HG03354 (cell line): ENCODE data around the gene COX18.

Experiments used
- ATAC-seq: cut with Tn5 transposase; IDR thresholded peaks from one replicate; pipeline ENCODE4 v1.9.1; 2021; ENCODE audit warnings: mild to moderate bottlenecking; ENCODE audit not compliant: unreplicated experiment, poor library complexity, severe bottlenecking

The COX18 gene

GRCh38 chr4:73055241-73055897, 14.1 kb downstream of the COX18 start:
- ATAC-seq: peak; percentile 78

- ATAC-seq: no peak
These were observed 15.5 kb downstream of the COX18 start for GRCh38 chr4:73053974-73054480.

GRCh38 chr4:73053076-73053475, 16.4 kb downstream of the COX18 start:
- ATAC-seq: no peak

GRCh38 chr4:73051625-73052024, 17.9 kb downstream of the COX18 start:
- no peak for ATAC-seq

- no peak for ATAC-seq
These were observed 23.6 kb downstream of the COX18 start for GRCh38 chr4:73045879-73046278.

GRCh38 chr4:73037057-73037456, 32.5 kb downstream of the COX18 start:
- no peak for ATAC-seq

- peak; percentile 53 for ATAC-seq
These were observed 33.4 kb downstream of the COX18 start for GRCh38 chr4:73036123-73036522.

GRCh38 chr4:73034896-73035295, 34.6 kb downstream of the COX18 start:
- ATAC-seq: no peak

- ATAC-seq: no peak
These were observed 40.9 kb downstream of the COX18 start for GRCh38 chr4:73028621-73029020.

- peak; percentile 65 for ATAC-seq
These were observed 47.9 kb downstream of the COX18 start for GRCh38 chr4:73021634-73022033.

GRCh38 chr4:73019462-73020047, 50.0 kb downstream of the COX18 start:
- peak; percentile 60 for ATAC-seq

- no peak for ATAC-seq
These were observed 50.9 kb downstream of the COX18 start for GRCh38 chr4:73018595-73018994.

- ATAC-seq: no peak
These were observed 56.2 kb downstream of the COX18 start for GRCh38 chr4:73013310-73013709.

GRCh38 chr4:73012673-73013072, 56.8 kb downstream of the COX18 start:
- no peak for ATAC-seq

GRCh38 chr4:73011629-73011985, 57.9 kb downstream of the COX18 start:
- ATAC-seq: no peak

GRCh38 chr4:73010789-73011628, 58.5 kb downstream of the COX18 start:
- ATAC-seq: no peak

GRCh38 chr4:73007526-73008100, 61.9 kb downstream of the COX18 start:
- ATAC-seq: no peak

- ATAC-seq: peak; percentile 81
These were observed 63.1 kb downstream of the COX18 start for GRCh38 chr4:73006286-73006990.

GRCh38 chr4:73005514-73005913, 64.0 kb downstream of the COX18 start:
- ATAC-seq: no peak
